CD4-positive, alpha-beta T cell treated with Interleukin-17A for 4 hours (primary cell): ENCODE measurements around the gene SHLD1.
A peak's percentile ranks its signal among the peaks of the same experiment; 100 is the strongest.

Experiments used
- DNase-seq: peaks from one replicate; pipeline ENCODE4 v3.0.0-alpha.2; 2020; ENCODE audit warnings: mixed read lengths

SHLD1 gene

GRCh38 chr20:5862703-5863039, 112.5 kb downstream of the SHLD1 start:
- no peak for DNase-seq

GRCh38 chr20:5863040-5863833, 113.0 kb downstream of the SHLD1 start:
- DNase-seq, result peak; percentile 16

- no peak for DNase-seq
Observed at GRCh38 chr20:5864428-5864827, 114.2 kb downstream of the SHLD1 start.

GRCh38 chr20:5864873-5865587, 114.8 kb downstream of the SHLD1 start:
- DNase-seq, result peak; percentile 33

GRCh38 chr20:5865604-5866003, 115.4 kb downstream of the SHLD1 start:
- DNase-seq, result no peak

- DNase-seq, result no peak
Observed at GRCh38 chr20:5870568-5870981, 120.4 kb downstream of the SHLD1 start.

GRCh38 chr20:5871459-5872410, 121.5 kb downstream of the SHLD1 start:
- no peak for DNase-seq

- DNase-seq, result no peak
Observed at GRCh38 chr20:5877128-5877527, 126.9 kb downstream of the SHLD1 start.

- no peak for DNase-seq
Observed at GRCh38 chr20:5880326-5880725, 130.1 kb downstream of the SHLD1 start.

- no peak for DNase-seq
Observed at GRCh38 chr20:5881703-5882102, 131.5 kb downstream of the SHLD1 start.

GRCh38 chr20:5882166-5882565, 132.0 kb downstream of the SHLD1 start:
- DNase-seq, result no peak

GRCh38 chr20:5884465-5885335, 134.5 kb downstream of the SHLD1 start:
- DNase-seq, result no peak

- no peak for DNase-seq
Observed at GRCh38 chr20:5885866-5886265, 135.7 kb downstream of the SHLD1 start.

GRCh38 chr20:5886788-5887187, 136.6 kb downstream of the SHLD1 start:
- DNase-seq, result no peak

GRCh38 chr20:5887386-5887785, 137.2 kb downstream of the SHLD1 start:
- no peak for DNase-seq

- no peak for DNase-seq
Observed at GRCh38 chr20:5888041-5888440, 137.8 kb downstream of the SHLD1 start.

- DNase-seq, result no peak
Observed at GRCh38 chr20:5890773-5891441, 140.7 kb downstream of the SHLD1 start.

GRCh38 chr20:5893052-5893451, 142.9 kb downstream of the SHLD1 start:
- no peak for DNase-seq

- no peak for DNase-seq
Observed at GRCh38 chr20:5893621-5894020, 143.4 kb downstream of the SHLD1 start.

GRCh38 chr20:5895626-5896025, 145.4 kb downstream of the SHLD1 start:
- no peak for DNase-seq

GRCh38 chr20:5899444-5899843, 149.2 kb downstream of the SHLD1 start:
- no peak for DNase-seq

- no peak for DNase-seq
Observed at GRCh38 chr20:5900908-5901307, 150.7 kb downstream of the SHLD1 start.
